Brain microvascular endothelial cell (primary cell): Measurements from ENCODE around the gene HNRNPL.
"Not testable (repeated sequence)": the region's sequence is repeated elsewhere in the genome, so short reads cannot be mapped to it uniquely, and the experiment has no call there.

Experiments
- DNase-seq: peaks from one replicate; pipeline ENCODE4 v3.0.0-alpha.2; 2020
- H3K27ac ChIP-seq: fragments of 250-450 bp; sonication (Bioruptor Pico); 2 replicates; pipeline ENCODE4 v1.5.1; 2020; ENCODE audit warnings: mild to moderate bottlenecking, moderate library complexity
- H3K27me3 ChIP-seq: fragments of 250-450 bp; sonication (Bioruptor Pico); replicated peaks from 2 replicates; pipeline ENCODE4 v1.5.1; 2020; ENCODE audit warnings: mild to moderate bottlenecking
- H3K36me3 ChIP-seq: fragments of 250-450 bp; sonication (Bioruptor Pico); replicated peaks from 2 replicates; pipeline ENCODE4 v1.5.1; 2020; ENCODE audit warnings: mild to moderate bottlenecking
- H3K4me3 ChIP-seq: 2 replicates; pipeline ENCODE4 v1.5.1; 2011; ENCODE audit warnings: low read depth, mild to moderate bottlenecking, control low read depth, low read length, moderate library complexity
- CTCF ChIP-seq: IDR thresholded peaks from 2 replicates; pipeline ENCODE4 v1.5.1; 2011; ENCODE audit warnings: low read depth, mild to moderate bottlenecking, moderate library complexity, low read length, control low read depth, inconsistent platforms; ENCODE audit errors: missing control alignments
- in situ Hi-C: cut with HindIII; loops from 2 replicates; pipeline ENCODE4 v1.10.0; 2017; ENCODE audit warnings: low sequenced_read_pairs, low pct_ligation_motif_present

Gene HNRNPL

GRCh38 chr19:38830039-38830733, 19.6 kb downstream of the HNRNPL start:
- no peak for TF ChIP-seq CTCF
- peak overlapping the region; percentile 98 for H3K27ac ChIP-seq
- H3K36me3 ChIP-seq, result peaks cover 2% of the 10 kb centered on the region
- in situ Hi-C loops, result no loop called here
- no peaks in the 10 kb centered on the region for H3K27me3 ChIP-seq
- H3K4me3 ChIP-seq, result no peak overlapping the region
- DNase-seq, result peak; percentile 23

- H3K4me3 ChIP-seq, H3K36me3 ChIP-seq, in situ Hi-C loops, H3K27me3 ChIP-seq: not testable (repeated sequence)
- H3K27ac ChIP-seq, result peak overlapping the region; percentile 98
- peak; percentile 17 for DNase-seq
Observed at GRCh38 chr19:38829203-38829602, 20.6 kb downstream of the HNRNPL start.

GRCh38 chr19:38826856-38827551, 22.8 kb downstream of the HNRNPL start:
- no peak for DNase-seq
- in situ Hi-C loops, result no loop called here
- H3K27ac ChIP-seq, result no peak overlapping the region
- no peak overlapping the region for H3K4me3 ChIP-seq
- H3K27me3 ChIP-seq, result no peaks in the 10 kb centered on the region
- no peaks in the 10 kb centered on the region for H3K36me3 ChIP-seq
- TF ChIP-seq CTCF, result no peak

GRCh38 chr19:38825936-38826335, 23.9 kb downstream of the HNRNPL start:
- H3K4me3 ChIP-seq, in situ Hi-C loops, H3K27ac ChIP-seq, H3K36me3 ChIP-seq, DNase-seq, H3K27me3 ChIP-seq: not testable (repeated sequence)

- H3K27ac ChIP-seq, H3K36me3 ChIP-seq, in situ Hi-C loops, DNase-seq, H3K27me3 ChIP-seq, H3K4me3 ChIP-seq: not testable (repeated sequence)
Observed at GRCh38 chr19:38821230-38821825, 28.5 kb downstream of the HNRNPL start.

GRCh38 chr19:38819231-38819920, 30.4 kb downstream of the HNRNPL start:
- Histone ChIP-seq H3K27ac (no peak overlapping the region), H3K36me3 (peaks cover 6% of the 10 kb centered on the region), H3K27me3 (no peaks in the 10 kb centered on the region), H3K4me3 (no peak overlapping the region)
- no peak for DNase-seq
- in situ Hi-C loops, result no loop called here
- no peak for TF ChIP-seq CTCF

GRCh38 chr19:38817081-38817480, 32.7 kb downstream of the HNRNPL start:
- H3K4me3 ChIP-seq, result no peak overlapping the region
- in situ Hi-C loops, result no loop called here
- no peak overlapping the region for H3K27ac ChIP-seq
- no peak for DNase-seq
- no peaks in the 10 kb centered on the region for H3K27me3 ChIP-seq
- peaks cover 6% of the 10 kb centered on the region for H3K36me3 ChIP-seq
- TF ChIP-seq CTCF, result no peak
